ENCODE data around the gene RHNO1.
A peak's percentile ranks its signal among the peaks of the same experiment; 100 is the strongest.

RHNO1 gene

GRCh38 chr12:2877047-2877952 is at the start of gene RHNO1, which contains the start of gene FOXM1:
Gene RHNO1, plus strand, starts transcription at chr12:2877223. Its CDS starts 8,144 bp downstream, at chr12:2885367.
Gene FOXM1, minus strand, starts transcription at chr12:2877174. Its CDS starts 2,696 bp downstream, at chr12:2874478.
- peak; percentile 77 for DNase-seq (ENCODE audit: low read depth)

GRCh38 chr12:2829275-2829674 is 47.7 kb upstream of the RHNO1 start:
- DNase-seq (ENCODE audit: low read depth): no peak

- DNase-seq (ENCODE audit: low read depth): no peak
Observed at GRCh38 chr12:2832550-2833127, 44.4 kb upstream of the RHNO1 start.

- DNase-seq (ENCODE audit: low read depth): no peak
Observed at GRCh38 chr12:2833327-2833726, 43.7 kb upstream of the RHNO1 start.

- no peak for DNase-seq (ENCODE audit: low read depth)
Observed at GRCh38 chr12:2833810-2834209, 43.2 kb upstream of the RHNO1 start.

- no peak for DNase-seq (ENCODE audit: low read depth)
Observed at GRCh38 chr12:2834581-2835491, 42.2 kb upstream of the RHNO1 start, which contains the start of gene NRIP2. Gene NRIP2, minus strand, starts transcription at chr12:2835035. Its CDS starts 52 bp downstream, at chr12:2834983.

- DNase-seq (ENCODE audit: low read depth): no peak
Observed at GRCh38 chr12:2835691-2836403, 41.2 kb upstream of the RHNO1 start.

- DNase-seq (ENCODE audit: low read depth): no peak
Observed at GRCh38 chr12:2836574-2836973, 40.4 kb upstream of the RHNO1 start.

GRCh38 chr12:2841056-2841650 is 35.9 kb upstream of the RHNO1 start:
- no peak for DNase-seq (ENCODE audit: low read depth)

GRCh38 chr12:2842948-2843347 is 34.1 kb upstream of the RHNO1 start:
- DNase-seq (ENCODE audit: low read depth): no peak

GRCh38 chr12:2844786-2845185 is 32.2 kb upstream of the RHNO1 start:
- DNase-seq (ENCODE audit: low read depth): no peak

- no peak for DNase-seq (ENCODE audit: low read depth)
Observed at GRCh38 chr12:2845280-2845679, 31.7 kb upstream of the RHNO1 start.

GRCh38 chr12:2851931-2852330 is 25.1 kb upstream of the RHNO1 start:
- no peak for DNase-seq (ENCODE audit: low read depth)

- DNase-seq (ENCODE audit: low read depth): peak; percentile 5
Observed at GRCh38 chr12:2853626-2854025, 23.4 kb upstream of the RHNO1 start.

GRCh38 chr12:2854669-2855453 is 22.2 kb upstream of the RHNO1 start:
- no peak for DNase-seq (ENCODE audit: low read depth)

GRCh38 chr12:2855546-2855945 is 21.5 kb upstream of the RHNO1 start:
- DNase-seq (ENCODE audit: low read depth): no peak

- no peak for DNase-seq (ENCODE audit: low read depth)
Observed at GRCh38 chr12:2856051-2856450, 21.0 kb upstream of the RHNO1 start.

GRCh38 chr12:2857021-2857431 is 20.0 kb upstream of the RHNO1 start, which contains the start of gene TEX52:
Gene TEX52, minus strand, starts transcription at chr12:2857039. Its CDS starts 13 bp downstream, at chr12:2857026.
- DNase-seq (ENCODE audit: low read depth): no peak

GRCh38 chr12:2857576-2857975 is 19.4 kb upstream of the RHNO1 start:
- no peak for DNase-seq (ENCODE audit: low read depth)

GRCh38 chr12:2858334-2858733 is 18.7 kb upstream of the RHNO1 start:
- no peak for DNase-seq (ENCODE audit: low read depth)
